Immature natural killer cell (primary cell): ENCODE data around the gene GINS2. TPM values are rescaled to one million over a fixed set of nuclear protein-coding genes. Genes with fewer than 3 reads are reported as not detected.

Experiments used
- DNase-seq, 3 donors: peaks; one replicate each; pipeline ENCODE4 v3.0.0; 2022; ENCODE audit warnings: mixed read lengths in 1 of 3
- H3K27ac Mint-ChIP-seq, 6 donors: one replicate each; pipeline ENCODE4 v1.8.0; 2020; ENCODE audit warnings: mixed read lengths in 6 of 6, mild to moderate bottlenecking in 5 of 6, inconsistent platforms in 4 of 6, moderate library complexity in 3 of 6
- H3K27me3 Mint-ChIP-seq, 3 donors: one replicate each; pipeline ENCODE4 v1.8.0; 2020 to 2021; ENCODE audit warnings: low read depth in 3 of 3, mild to moderate bottlenecking in 3 of 3, mixed read lengths in 3 of 3, moderate library complexity in 3 of 3, inconsistent platforms in 1 of 3
- H3K36me3 Mint-ChIP-seq, 3 donors: one replicate each; pipeline ENCODE4 v1.8.0; 2020; ENCODE audit warnings: mixed read lengths in 3 of 3, inconsistent platforms in 2 of 3, mild to moderate bottlenecking in 2 of 3
- H3K4me1 Mint-ChIP-seq, 2 donors: one replicate each; pipeline ENCODE4 v1.8.0; 2020; ENCODE audit warnings: inconsistent platforms in 2 of 2, mild to moderate bottlenecking in 2 of 2, mixed read lengths in 2 of 2, moderate library complexity in 1 of 2
- H3K4me3 Mint-ChIP-seq, 5 donors: one replicate each; pipeline ENCODE4 v1.8.0; 2020; ENCODE audit warnings: mild to moderate bottlenecking in 5 of 5, mixed read lengths in 5 of 5, inconsistent platforms in 3 of 5, moderate library complexity in 3 of 5
- H3K9me3 Mint-ChIP-seq, 6 donors: one replicate each; pipeline ENCODE4 v1.8.0; 2020; ENCODE audit warnings: mild to moderate bottlenecking in 6 of 6, mixed read lengths in 6 of 6, inconsistent platforms in 4 of 6, moderate library complexity in 3 of 6
- polyA plus RNA-seq, 3 donors: library from polyadenylated mRNA; unstranded; fragments of 300-500 nt; fragmentation: Illumina TruSeq; gene quantifications; one replicate each; pipeline ENCODE4 v1.2.3, GENCODE V29; 2021

The GINS2 gene
- polyA plus RNA-seq, 3 donors from 2014 or later, result 2.0 to 2.1 TPM; not detected in 1

- Mint-ChIP-seq H3K27me3 (peaks cover under 1 to 14% (median 11%) of the 10 kb centered on the region in 3 donors), H3K9me3 (no peaks in the 10 kb centered on the region), H3K4me3 (no peak overlapping the region), H3K4me1 (peaks cover 26 to 28% of the 10 kb centered on the region in 2 donors), H3K36me3 (peaks cover 0 to 3% (median 0%) of the 10 kb centered on the region in 3 donors), H3K27ac (no peak overlapping the region)
- DNase-seq, result no peak
Observed at GRCh38 chr16:85648070-85648714, 40.6 kb downstream of the GINS2 start.

GRCh38 chr16:85646976-85647375 lies 41.8 kb downstream of the GINS2 start:
- H3K4me1 Mint-ChIP-seq, result peaks cover 35 to 37% of the 10 kb centered on the region in 2 donors
- H3K4me3 Mint-ChIP-seq, result no peak overlapping the region
- DNase-seq, result no peak
- H3K9me3 Mint-ChIP-seq, result no peaks in the 10 kb centered on the region
- peak overlapping the region in 1 of 6 donors; percentile 53 for H3K27ac Mint-ChIP-seq
- H3K36me3 Mint-ChIP-seq, result peaks cover 0 to 3% (median 0%) of the 10 kb centered on the region in 3 donors
- peaks cover 3 to 12% (median 10%) of the 10 kb centered on the region in 3 donors for H3K27me3 Mint-ChIP-seq

GRCh38 chr16:85646358-85646907 lies 42.3 kb downstream of the GINS2 start:
- H3K9me3 Mint-ChIP-seq, result no peaks in the 10 kb centered on the region
- H3K27ac Mint-ChIP-seq, result no peak overlapping the region
- no peak overlapping the region for H3K4me3 Mint-ChIP-seq
- H3K4me1 Mint-ChIP-seq, result peaks cover 41 to 42% of the 10 kb centered on the region in 2 donors
- no peak for DNase-seq
- H3K36me3 Mint-ChIP-seq, result peaks cover 0 to 3% (median 0%) of the 10 kb centered on the region in 3 donors
- H3K27me3 Mint-ChIP-seq, result peaks cover 3 to 11% (median 10%) of the 10 kb centered on the region in 3 donors

- peaks cover 0 to 3% (median 0%) of the 10 kb centered on the region in 3 donors for H3K36me3 Mint-ChIP-seq
- H3K27ac Mint-ChIP-seq, result peak overlapping the region in 2 of 6 donors; percentile 24 to 30
- H3K27me3 Mint-ChIP-seq, result peaks cover 3 to 13% (median 11%) of the 10 kb centered on the region in 3 donors
- no peak for DNase-seq
- no peaks in the 10 kb centered on the region for H3K9me3 Mint-ChIP-seq
- H3K4me3 Mint-ChIP-seq, result no peak overlapping the region
- H3K4me1 Mint-ChIP-seq, result peaks cover 45 to 46% of the 10 kb centered on the region in 2 donors
Observed at GRCh38 chr16:85645021-85645589, 43.6 kb downstream of the GINS2 start.

GRCh38 chr16:85644093-85644712 lies 44.6 kb downstream of the GINS2 start:
- no peak for DNase-seq
- H3K4me3 Mint-ChIP-seq, result peak overlapping the region in 1 of 5 donors; percentile 27
- peaks cover 0 to 3% (median 0%) of the 10 kb centered on the region in 3 donors for H3K36me3 Mint-ChIP-seq
- H3K27me3 Mint-ChIP-seq, result peaks cover 3 to 13% (median 11%) of the 10 kb centered on the region in 3 donors
- H3K4me1 Mint-ChIP-seq, result peaks cover 46 to 47% of the 10 kb centered on the region in 2 donors
- H3K9me3 Mint-ChIP-seq, result no peaks in the 10 kb centered on the region
- H3K27ac Mint-ChIP-seq, result peak overlapping the region in 5 of 6 donors; percentile 10 to 84 (median 41)

- H3K27me3 Mint-ChIP-seq, result peaks cover 3 to 11% (median 6%) of the 10 kb centered on the region in 3 donors
- H3K27ac Mint-ChIP-seq, result peak overlapping the region in 3 of 6 donors; percentile 58 to 90 (median 86)
- peaks cover 46 to 48% of the 10 kb centered on the region in 2 donors for H3K4me1 Mint-ChIP-seq
- H3K4me3 Mint-ChIP-seq, result no peak overlapping the region
- H3K9me3 Mint-ChIP-seq, result no peaks in the 10 kb centered on the region
- no peak for DNase-seq
- peaks cover 0 to 3% (median 0%) of the 10 kb centered on the region in 3 donors for H3K36me3 Mint-ChIP-seq
Observed at GRCh38 chr16:85643631-85644030, 45.1 kb downstream of the GINS2 start.

GRCh38 chr16:85642762-85643358 lies 45.9 kb downstream of the GINS2 start:
- peak; percentile 57 to 60 (median 58) for DNase-seq
- Mint-ChIP-seq H3K36me3 (peaks cover 0 to 3% (median 0%) of the 10 kb centered on the region in 3 donors), H3K4me1 (peaks cover 46 to 48% of the 10 kb centered on the region in 2 donors), H3K4me3 (peak overlapping the region; percentile 48 to 75 (median 68)), H3K9me3 (no peaks in the 10 kb centered on the region), H3K27me3 (peaks cover 3 to 11% (median 6%) of the 10 kb centered on the region in 3 donors), H3K27ac (peak overlapping the region; percentile 58 to 90 (median 88))

- Mint-ChIP-seq H3K27ac (peak overlapping the region in 3 of 6 donors; percentile 13 to 58 (median 17)), H3K4me3 (peak overlapping the region in 3 of 5 donors; percentile 2 to 30 (median 21)), H3K4me1 (peaks cover 46 to 52% of the 10 kb centered on the region in 2 donors), H3K9me3 (no peaks in the 10 kb centered on the region), H3K36me3 (peaks cover 0 to 3% (median 0%) of the 10 kb centered on the region in 3 donors), H3K27me3 (peaks cover 3 to 11% (median 6%) of the 10 kb centered on the region in 3 donors)
- DNase-seq, result no peak
Observed at GRCh38 chr16:85641776-85642176, 47.0 kb downstream of the GINS2 start.

GRCh38 chr16:85641305-85641704 lies 47.4 kb downstream of the GINS2 start:
- H3K9me3 Mint-ChIP-seq, result no peaks in the 10 kb centered on the region
- H3K36me3 Mint-ChIP-seq, result peaks cover 0 to 3% (median 0%) of the 10 kb centered on the region in 3 donors
- no peak overlapping the region for H3K27ac Mint-ChIP-seq
- H3K4me3 Mint-ChIP-seq, result no peak overlapping the region
- H3K27me3 Mint-ChIP-seq, result peaks cover 3 to 11% (median 6%) of the 10 kb centered on the region in 3 donors
- peaks cover 45 to 52% of the 10 kb centered on the region in 2 donors for H3K4me1 Mint-ChIP-seq
- DNase-seq, result no peak

GRCh38 chr16:85640585-85640984 lies 48.2 kb downstream of the GINS2 start:
- peaks cover 0 to 3% (median 0%) of the 10 kb centered on the region in 3 donors for H3K36me3 Mint-ChIP-seq
- no peak overlapping the region for H3K4me3 Mint-ChIP-seq
- H3K27ac Mint-ChIP-seq, result peak overlapping the region in 1 of 6 donors; percentile 48
- H3K4me1 Mint-ChIP-seq, result peaks cover 38 to 46% of the 10 kb centered on the region in 2 donors
- DNase-seq, result no peak
- no peaks in the 10 kb centered on the region for H3K9me3 Mint-ChIP-seq
- H3K27me3 Mint-ChIP-seq, result peaks cover 3 to 11% (median 6%) of the 10 kb centered on the region in 3 donors

GRCh38 chr16:85640254-85640558 lies 48.5 kb downstream of the GINS2 start:
- DNase-seq, result no peak
- Mint-ChIP-seq H3K4me1 (peaks cover 34 to 47% of the 10 kb centered on the region in 2 donors), H3K9me3 (no peaks in the 10 kb centered on the region), H3K27ac (peak overlapping the region in 1 of 6 donors; percentile 48), H3K27me3 (peaks cover 3 to 11% (median 6%) of the 10 kb centered on the region in 3 donors), H3K4me3 (no peak overlapping the region), H3K36me3 (peaks cover 0 to 3% (median 0%) of the 10 kb centered on the region in 3 donors)

GRCh38 chr16:85639529-85640253 lies 49.1 kb downstream of the GINS2 start:
- peaks cover 0 to 3% (median 0%) of the 10 kb centered on the region in 3 donors for H3K36me3 Mint-ChIP-seq
- H3K9me3 Mint-ChIP-seq, result no peaks in the 10 kb centered on the region
- H3K4me1 Mint-ChIP-seq, result peaks cover 29 to 47% of the 10 kb centered on the region in 2 donors
- no peak for DNase-seq
- H3K27ac Mint-ChIP-seq, result peak overlapping the region in 1 of 6 donors; percentile 58
- no peak overlapping the region for H3K4me3 Mint-ChIP-seq
- peaks cover 3 to 13% (median 8%) of the 10 kb centered on the region in 3 donors for H3K27me3 Mint-ChIP-seq
